Measurements from ENCODE around the gene ZNF594.
"Not testable (repeated sequence)": the region's sequence is repeated elsewhere in the genome, so short reads cannot be mapped to it uniquely, and the experiment has no call there.

Gene ZNF594

GRCh38 chr17:5182597-5183409, 8.9 kb downstream of the ZNF594 start:
- Histone ChIP-seq H3K27ac (ENCODE audit: low read length) (no peak overlapping the region), H3K9ac (ENCODE audit: low read length) (no peak overlapping the region), H3K9me3 (ENCODE audit: insufficient read depth, low read length) (peaks cover 21% of the 10 kb centered on the region; the same call in 1 of the 2 replicates), H3K4me3 (ENCODE audit: low read length) (no peak overlapping the region), H3K4me2 (ENCODE audit: low read length) (no peak overlapping the region), H3K4me1 (ENCODE audit: low read length) (no peaks in the 10 kb centered on the region), H4K20me1 (ENCODE audit: insufficient read depth, low read length) (no peaks in the 10 kb centered on the region), H3K27me3 (ENCODE audit: low read depth, low read length) (no peaks in the 10 kb centered on the region), H2AFZ (ENCODE audit: low read depth, low read length) (no peak overlapping the region), H3K36me3 (replicated peaks; ENCODE audit: low read depth, low read length) (peaks cover 27% of the 10 kb centered on the region), H3K79me2 (ENCODE audit: low read length) (no peaks in the 10 kb centered on the region)
- TF ChIP-seq EZH2phosphoT487 (IDR thresholded peaks at IDR 0.05; ENCODE audit: low read depth) (no peak), CTCF (IDR thresholded peaks at IDR 0.05; ENCODE audit: low read depth, low read length) (no peak)

GRCh38 chr17:5181509-5182305, 10.0 kb downstream of the ZNF594 start:
- no peaks in the 10 kb centered on the region for H3K4me1 ChIP-seq (ENCODE audit: low read length)
- H3K4me3 ChIP-seq (ENCODE audit: low read length), result no peak overlapping the region
- H3K79me2 ChIP-seq (ENCODE audit: low read length), result no peaks in the 10 kb centered on the region
- peaks cover 21% of the 10 kb centered on the region; the same call in 1 of the 2 replicates for H3K9me3 ChIP-seq (ENCODE audit: insufficient read depth, low read length)
- H3K36me3 ChIP-seq (replicated peaks; ENCODE audit: low read depth, low read length), result peaks cover 20% of the 10 kb centered on the region
- no peak overlapping the region for H3K4me2 ChIP-seq (ENCODE audit: low read length)
- no peak overlapping the region for H3K9ac ChIP-seq (ENCODE audit: low read length)
- no peak overlapping the region for H2AFZ ChIP-seq (ENCODE audit: low read depth, low read length)
- H3K27ac ChIP-seq (ENCODE audit: low read length), result no peak overlapping the region
- no peak for TF ChIP-seq CTCF (IDR thresholded peaks at IDR 0.05; ENCODE audit: low read depth, low read length)
- TF ChIP-seq EZH2phosphoT487 (IDR thresholded peaks at IDR 0.05; ENCODE audit: low read depth), result no peak
- H4K20me1 ChIP-seq (ENCODE audit: insufficient read depth, low read length), result no peaks in the 10 kb centered on the region
- no peaks in the 10 kb centered on the region for H3K27me3 ChIP-seq (ENCODE audit: low read depth, low read length)

GRCh38 chr17:5179003-5179402, 12.7 kb downstream of the ZNF594 start:
- no peak overlapping the region for H2AFZ ChIP-seq (ENCODE audit: low read depth, low read length)
- H3K4me1 ChIP-seq (ENCODE audit: low read length), result no peaks in the 10 kb centered on the region
- H3K79me2 ChIP-seq (ENCODE audit: low read length), result no peaks in the 10 kb centered on the region
- H3K9ac ChIP-seq (ENCODE audit: low read length), result no peak overlapping the region
- H3K36me3 ChIP-seq (replicated peaks; ENCODE audit: low read depth, low read length), result peaks cover 16% of the 10 kb centered on the region
- H3K9me3 ChIP-seq (ENCODE audit: insufficient read depth, low read length), result peaks cover 21% of the 10 kb centered on the region; the same call in 1 of the 2 replicates
- H3K27me3 ChIP-seq (ENCODE audit: low read depth, low read length), result no peaks in the 10 kb centered on the region
- TF ChIP-seq CTCF (IDR thresholded peaks at IDR 0.05; ENCODE audit: low read depth, low read length) (no peak), EZH2phosphoT487 (IDR thresholded peaks at IDR 0.05; ENCODE audit: low read depth) (no peak)
- H3K4me3 ChIP-seq (ENCODE audit: low read length), result no peak overlapping the region
- no peak overlapping the region for H3K4me2 ChIP-seq (ENCODE audit: low read length)
- no peak overlapping the region for H3K27ac ChIP-seq (ENCODE audit: low read length)
- H4K20me1 ChIP-seq (ENCODE audit: insufficient read depth, low read length), result no peaks in the 10 kb centered on the region

- not testable (repeated sequence) for H3K36me3 ChIP-seq (replicated peaks; ENCODE audit: low read depth, low read length); H4K20me1 ChIP-seq (ENCODE audit: insufficient read depth, low read length); H3K9ac ChIP-seq (ENCODE audit: low read length); H3K27me3 ChIP-seq (ENCODE audit: low read depth, low read length); H3K9me3 ChIP-seq (ENCODE audit: insufficient read depth, low read length); H3K4me1 ChIP-seq (ENCODE audit: low read length); H2AFZ ChIP-seq (ENCODE audit: low read depth, low read length); H3K27ac ChIP-seq (ENCODE audit: low read length); H3K79me2 ChIP-seq (ENCODE audit: low read length); H3K4me3 ChIP-seq (ENCODE audit: low read length); H3K4me2 ChIP-seq (ENCODE audit: low read length)
Measured at GRCh38 chr17:5175027-5175426, 16.6 kb downstream of the ZNF594 start.

GRCh38 chr17:5165791-5166564, 25.7 kb downstream of the ZNF594 start:
- not testable (repeated sequence) for H4K20me1 ChIP-seq (ENCODE audit: insufficient read depth, low read length); H3K79me2 ChIP-seq (ENCODE audit: low read length); H3K4me3 ChIP-seq (ENCODE audit: low read length); H3K9me3 ChIP-seq (ENCODE audit: insufficient read depth, low read length); H3K4me1 ChIP-seq (ENCODE audit: low read length); H3K27ac ChIP-seq (ENCODE audit: low read length); H3K36me3 ChIP-seq (replicated peaks; ENCODE audit: low read depth, low read length); H3K9ac ChIP-seq (ENCODE audit: low read length); H2AFZ ChIP-seq (ENCODE audit: low read depth, low read length); H3K4me2 ChIP-seq (ENCODE audit: low read length); H3K27me3 ChIP-seq (ENCODE audit: low read depth, low read length)

Measured in OCI-LY3 (cell line).